HepG2 (cell line): ENCODE measurements around the gene KLHL8. TPM values are rescaled to one million over a fixed set of nuclear protein-coding genes. Genes with fewer than 3 reads are reported as not detected.

Experiments used
- ATAC-seq: fragments of 200-7000 bp; cut with Tn5 transposase; 3 replicates; pipeline ENCODE4 v1.9.1; 2020; ENCODE audit warnings: mild to moderate bottlenecking, moderate library complexity
- BruUV-seq: library from RNA; stranded (reverse); fragments of 400-500 nt; replicated peaks from 2 replicates; lab custom pipeline; 2021; lab: Mats Ljungman, UMichigan
- CTCF ChIA-PET: fragments of 300-600 bp; formaldehyde crosslinking; extraction: SDS; loops from one replicate; lab custom pipeline; 2021; ENCODE audit warnings: low total read pairs, inconsistent platforms, low intra/inter-chr PET ratio; lab: Yijun Ruan, JAX
- POLR2A ChIA-PET: fragments of 350-600 bp; sonication (Branson Sonifier 250); formaldehyde crosslinking; loops from one replicate; lab custom pipeline; 2020; ENCODE audit warnings: antibody characterized with exemption, inconsistent platforms; lab: Yijun Ruan, JAX
- DNase-seq: peaks from one replicate; pipeline ENCODE4 v3.0.0-alpha.2; 2015; ENCODE audit warnings: low spot score
- FAIRE-seq: peaks from 3 replicates; lab custom pipeline; 2011; peaks lifted over from hg19 to GRCh38; lab: Jason Lieb, UNC
- H2AFZ ChIP-seq: one replicate; pipeline ENCODE4 v1.6.1; 2011; ENCODE audit warnings: low read length, inconsistent platforms
- H3K27ac ChIP-seq: fragments of 300-600 bp; 3 replicates; pipeline ENCODE4 v1.8.0; 2011; ENCODE audit warnings: mixed run types, mild to moderate bottlenecking, mixed read lengths, low read length, inconsistent platforms; ENCODE audit not compliant: insufficient read depth; ENCODE audit errors: extremely low read length
- H3K27me3 ChIP-seq, 2 experiments: fragments of 200-600 bp in 1 of 2; 2 replicates in 1 of 2; 3 replicates in 1 of 2; pipeline versions ENCODE4 v1.6.0 to v1.8.0; 2011; ENCODE audit warnings: low read length in 2 of 2, mild to moderate bottlenecking in 2 of 2, moderate library complexity in 2 of 2, inconsistent platforms in 1 of 2; ENCODE audit not compliant: insufficient read depth in 2 of 2, control insufficient read depth in 1 of 2
- H3K36me3 ChIP-seq, 2 experiments: fragments of 200-600 bp in 1 of 2; replicated peaks in 1 of 2; 2 replicates in 1 of 2; 3 replicates in 1 of 2; pipeline versions ENCODE4 v1.5.1 to v1.8.0; 2011; ENCODE audit warnings: low read length in 2 of 2, inconsistent platforms in 1 of 2; ENCODE audit not compliant: insufficient read depth in 2 of 2, control insufficient read depth in 1 of 2
- H3K4me1 ChIP-seq: 2 replicates; pipeline ENCODE4 v1.5.1; 2012; ENCODE audit warnings: low read length, inconsistent platforms; ENCODE audit not compliant: insufficient read depth
- H3K4me2 ChIP-seq: 2 replicates; pipeline ENCODE4 v1.6.0; 2011; ENCODE audit warnings: low read depth, low read length, inconsistent platforms
- H3K4me3 ChIP-seq, 3 experiments: fragments of 200-600 bp in 1 of 3; sonication (generic), shearing (Covaris generic) in 1 of 3; replicated peaks in 1 of 3; 2 replicates each; pipeline ENCODE4 v1.5.1; 2011 to 2016; ENCODE audit warnings: low read length in 3 of 3, inconsistent platforms in 2 of 3, low read depth in 2 of 3, mild to moderate bottlenecking in 2 of 3, control low read depth in 1 of 3, mixed read lengths in 1 of 3; ENCODE audit not compliant: insufficient read depth in 1 of 3
- H3K79me2 ChIP-seq: one replicate; pipeline ENCODE4 v1.6.1; 2011; ENCODE audit warnings: low read length, inconsistent platforms; ENCODE audit not compliant: insufficient read depth
- H3K9ac ChIP-seq: 2 replicates; pipeline ENCODE4 v1.6.0; 2011; ENCODE audit warnings: mild to moderate bottlenecking, low read depth, low read length, inconsistent platforms; ENCODE audit not compliant: insufficient read depth
- H3K9me3 ChIP-seq: 2 replicates; pipeline ENCODE4 v1.5.1; 2012; ENCODE audit warnings: mild to moderate bottlenecking, low read length
- H4K20me1 ChIP-seq: 2 replicates; pipeline ENCODE4 v1.6.0; 2011; ENCODE audit warnings: inconsistent platforms, mild to moderate bottlenecking, low read length, moderate library complexity; ENCODE audit not compliant: insufficient read depth
- ARNT ChIP-seq: fragments of 450-650 bp; IDR thresholded peaks from 2 replicates; pipeline ENCODE4 v1.6.1; 2017
- CREM ChIP-seq, 2 experiments: sonication (generic) in 1 of 2; formaldehyde crosslinking in 1 of 2; IDR thresholded peaks; 2 replicates each; pipeline versions ENCODE4 v1.4.0 to v1.6.1; 2016 to 2020; ENCODE audit warnings: antibody characterized with exemption in 1 of 2, mild to moderate bottlenecking in 1 of 2, missing genetic modification reagents in 1 of 2
- GRHL1 ChIP-seq: sonication (generic); formaldehyde crosslinking; conservative IDR thresholded peaks from 2 replicates; pipeline ENCODE4 v1.8.0; 2022; ENCODE audit warnings: missing genetic modification reagents
- HOXD1 ChIP-seq: sonication (generic); formaldehyde crosslinking; IDR thresholded peaks from 2 replicates; pipeline ENCODE4 v1.5.0; 2020; ENCODE audit warnings: missing genetic modification reagents
- KAT2B ChIP-seq: fragments of 150-350 bp; IDR thresholded peaks from 2 replicates; pipeline ENCODE4 v1.6.1; 2014; ENCODE audit warnings: low read depth, low read length, borderline replicate concordance
- PRDM15 ChIP-seq: sonication (generic); formaldehyde crosslinking; IDR thresholded peaks from 2 replicates; pipeline ENCODE4 v1.4.0; 2020; ENCODE audit warnings: missing genetic modification reagents
- RFX1 ChIP-seq: fragments of 450-650 bp; IDR thresholded peaks from 2 replicates; pipeline ENCODE4 v1.6.1; 2017
- TBX3 ChIP-seq: fragments of 450-650 bp; IDR thresholded peaks from 2 replicates; pipeline ENCODE4 v1.6.1; 2017; ENCODE audit warnings: antibody characterized with exemption, mild to moderate bottlenecking, inconsistent platforms, borderline replicate concordance
- ZBED4 ChIP-seq: sonication (generic); formaldehyde crosslinking; IDR thresholded peaks from 2 replicates; pipeline ENCODE4 v1.4.0; 2020; ENCODE audit warnings: missing genetic modification reagents, borderline replicate concordance
- ZNF350 ChIP-seq: sonication (generic); formaldehyde crosslinking; IDR thresholded peaks from 2 replicates; pipeline ENCODE4 v1.4.0; 2020; ENCODE audit warnings: mild to moderate bottlenecking, low read depth, missing genetic modification reagents, borderline replicate concordance
- ZNF569 ChIP-seq: sonication (generic); formaldehyde crosslinking; IDR thresholded peaks from 2 replicates; pipeline ENCODE4 v1.5.0; 2020; ENCODE audit warnings: mild to moderate bottlenecking, missing genetic modification reagents, moderate library complexity, borderline replicate concordance
- ZNF746 ChIP-seq: sonication (generic); formaldehyde crosslinking; IDR thresholded peaks from 2 replicates; pipeline ENCODE4 v1.8.0; 2022; ENCODE audit warnings: mild to moderate bottlenecking, missing genetic modification reagents
- WGBS: methylation state at CpG from one replicate; pipeline ENCODE4 v1.1.6; 2017; ENCODE audit warnings: low lambda C conversion rate; 5-methylcytosine and 5-hydroxymethylcytosine counted together
- in situ Hi-C: cut with HindIII; loops from 2 replicates; pipeline ENCODE4 v1.10.0; 2017; ENCODE audit warnings: low pct_unique_long_range_greater_than_20kb; ENCODE audit not compliant: extremely low pct_ligation_motif_present
- intact Hi-C: fragments of 100-400 bp; cut with micrococcal nuclease; formaldehyde crosslinking; loops from one replicate; pipeline ENCODE4 v1.10.0; 2022; ENCODE audit not compliant: unreplicated experiment
- polyA plus RNA-seq, 8 experiments: library from polyadenylated mRNA; depleted of rRNA in 3 of 8; stranded (reverse) in 7 of 8; unstranded in 1 of 8; fragments of >200 nt; fragmentation: Illumina TruSeq in 4 of 8; extraction: Trizol in 4 of 8; gene quantifications; 2 replicates each; pipeline versions ENCODE4 v1.2.1 to v1.2.3, GENCODE V29; 2011 to 2016; ENCODE audit warnings: low read depth in 4 of 8, missing spikeins in 1 of 8, mixed read lengths in 1 of 8; ENCODE audit not compliant: insufficient read depth in 1 of 8
- total RNA-seq, 5 experiments: library from RNA; depleted of rRNA; stranded (reverse); fragments of >200 nt; fragmentation: Illumina TruSeq; extraction: Trizol; gene quantifications; 2 replicates each; pipeline ENCODE4 v1.2.3, GENCODE V29; 2016; ENCODE audit warnings: low read depth in 1 of 5

KLHL8 gene
- total and polyA plus RNA-seq, 2 of the 13 experiments (the other 11 are each of a cell fraction or from before 2014, with no cell fraction given), result 2.8 to 11.7 TPM

- no peaks in the 10 kb centered on the region for H3K36me3 ChIP-seq
- no peak overlapping the region for H3K4me2 ChIP-seq
- POLR2A ChIA-PET, result no interaction called here
- no peaks in the 10 kb centered on the region for H4K20me1 ChIP-seq
- intact Hi-C loops, result no loop called here
- no peak for ATAC-seq
- H3K9ac ChIP-seq, result no peak overlapping the region
- CTCF ChIA-PET, result no interaction called here
- in situ Hi-C loops, result loop anchor here (5.0 to 10.0 kb wide), 3 partner anchors 80 to 337 kb away; partner anchors contain the start of gene C4orf36
- no peak for DNase-seq
- no peak overlapping the region for H3K27ac ChIP-seq
- no TSS peak for BruUV-seq
- no peak overlapping the region for H2AFZ ChIP-seq
- no peak for FAIRE-seq
- H3K27me3 ChIP-seq, result peaks cover 0 to 2% of the 10 kb centered on the region in 2 experiments; a peak in 1 of 5 replicates
- 60% methylated on average over 2 of the region's 2 CpGs for WGBS
- H3K9me3 ChIP-seq, result no peaks in the 10 kb centered on the region
- no peaks in the 10 kb centered on the region for H3K79me2 ChIP-seq
- TF ChIP-seq PRDM15 (CRISPR knock-in tag) (no peak), ZNF746 (no peak), CREM (IDR thresholded peaks at IDR 0.05) (no peak), CREM (CRISPR knock-in tag; IDR thresholded peaks at IDR 0.05) (no peak), ZNF569 (CRISPR knock-in tag) (no peak), ZBED4 (CRISPR knock-in tag) (no peak), ZNF350 (no peak), ARNT (no peak), HOXD1 (CRISPR knock-in tag) (no peak), RFX1 (no peak), GRHL1 (CRISPR knock-in tag) (no peak), KAT2B (no peak), TBX3 (no peak)
- no peak overlapping the region for H3K4me3 ChIP-seq
- peaks cover 26% of the 10 kb centered on the region; the same call in 1 of the 2 replicates for H3K4me1 ChIP-seq
These were observed 11.8 kb upstream of the KLHL8 start for GRCh38 chr4:87232216-87232615.
